Testis (tissue), 2 donors: ENCODE measurements around the gene RTL1.
A peak's percentile ranks its signal among the peaks of the same experiment; 100 is the strongest.

Experiments
- POLR2A ChIP-seq: fragments of 450-650 bp; IDR thresholded peaks from one replicate; pipeline ENCODE4 v1.6.1; 2017; ENCODE audit warnings: antibody characterized with exemption, mild to moderate bottlenecking, moderate library complexity
- TF ChIP-seq, protein P1 (sequence below), 3 experiments: fragments of 450-650 bp in 2 of 3; fragments of 200-600 bp in 1 of 3; sonication (generic) in 1 of 3; IDR thresholded peaks; one replicate each; pipeline ENCODE4 v1.5.1; 2016 to 2019; ENCODE audit warnings: antibody characterized with exemption in 3 of 3, mild to moderate bottlenecking in 2 of 3, moderate library complexity in 1 of 3

DNA sequence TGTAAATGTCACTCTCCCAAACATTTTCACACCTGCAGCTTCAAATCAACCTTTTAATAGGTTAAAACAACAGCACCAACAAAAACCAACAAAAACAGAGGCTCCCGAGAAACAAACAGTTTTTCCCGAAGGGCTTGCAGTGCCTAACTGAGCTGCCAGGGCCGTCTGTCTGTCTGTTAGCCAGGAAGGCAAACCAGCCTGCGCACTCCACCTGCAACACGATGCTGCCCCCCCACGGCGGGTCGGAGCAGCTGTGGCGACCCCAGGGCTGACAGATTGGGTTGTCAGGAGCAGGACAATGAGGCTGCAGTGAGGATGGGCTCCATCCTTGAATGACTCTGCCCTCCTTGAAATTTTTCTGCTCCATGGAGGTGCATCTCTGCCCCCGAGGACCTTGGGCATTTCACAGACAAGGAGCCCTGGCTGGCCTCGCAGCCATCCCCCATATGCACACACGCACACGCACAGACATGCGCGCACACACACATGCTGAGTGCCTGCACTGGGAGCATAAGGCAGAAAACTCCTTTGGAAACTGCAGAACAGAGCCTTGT is 2.6 kb downstream of the RTL1 start:
- TF ChIP-seq, protein P1, sequence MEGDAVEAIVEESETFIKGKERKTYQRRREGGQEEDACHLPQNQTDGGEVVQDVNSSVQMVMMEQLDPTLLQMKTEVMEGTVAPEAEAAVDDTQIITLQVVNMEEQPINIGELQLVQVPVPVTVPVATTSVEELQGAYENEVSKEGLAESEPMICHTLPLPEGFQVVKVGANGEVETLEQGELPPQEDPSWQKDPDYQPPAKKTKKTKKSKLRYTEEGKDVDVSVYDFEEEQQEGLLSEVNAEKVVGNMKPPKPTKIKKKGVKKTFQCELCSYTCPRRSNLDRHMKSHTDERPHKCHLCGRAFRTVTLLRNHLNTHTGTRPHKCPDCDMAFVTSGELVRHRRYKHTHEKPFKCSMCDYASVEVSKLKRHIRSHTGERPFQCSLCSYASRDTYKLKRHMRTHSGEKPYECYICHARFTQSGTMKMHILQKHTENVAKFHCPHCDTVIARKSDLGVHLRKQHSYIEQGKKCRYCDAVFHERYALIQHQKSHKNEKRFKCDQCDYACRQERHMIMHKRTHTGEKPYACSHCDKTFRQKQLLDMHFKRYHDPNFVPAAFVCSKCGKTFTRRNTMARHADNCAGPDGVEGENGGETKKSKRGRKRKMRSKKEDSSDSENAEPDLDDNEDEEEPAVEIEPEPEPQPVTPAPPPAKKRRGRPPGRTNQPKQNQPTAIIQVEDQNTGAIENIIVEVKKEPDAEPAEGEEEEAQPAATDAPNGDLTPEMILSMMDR (IDR thresholded peaks at IDR 0.05): peak in 1 of 3 experiments; percentile 15
- no peak for TF ChIP-seq POLR2A
